Measurements from ENCODE around the gene DISC1.

DISC1 gene

DNA sequence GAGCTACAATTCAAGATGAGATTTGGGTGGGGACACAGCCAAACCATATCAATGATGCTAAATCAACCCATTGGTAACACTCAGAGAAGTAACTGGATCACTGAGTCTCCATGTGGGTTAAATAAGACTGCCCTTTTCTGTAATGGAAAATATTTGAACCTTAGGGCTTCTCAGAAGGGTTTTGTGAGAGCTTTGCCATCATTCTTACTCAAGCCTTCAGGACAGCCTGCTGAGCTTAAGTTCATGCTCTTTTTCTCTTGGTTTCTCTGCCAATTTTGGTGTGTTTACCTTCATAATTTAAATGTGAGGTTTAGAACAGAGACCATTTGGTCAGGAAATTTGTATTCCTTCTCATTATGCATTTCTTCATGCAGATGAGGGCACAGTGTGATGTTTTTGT is 74.7 kb downstream of the DISC1 start:
- H3K9me3 ChIP-seq (ENCODE audit: control insufficient read depth, insufficient read depth, low read length): no peaks in the 10 kb centered on the region
- H3K36me3 ChIP-seq (ENCODE audit: control insufficient read depth, insufficient read depth, low read length): no peaks in the 10 kb centered on the region
- H3K27ac ChIP-seq (ENCODE audit: low read depth, low read length): no peak overlapping the region
- H3K4me3 ChIP-seq (ENCODE audit: low read depth, low read length): no peak overlapping the region
- H3K27me3 ChIP-seq (ENCODE audit: control insufficient read depth, insufficient read depth, low read length): no peaks in the 10 kb centered on the region
- no peak overlapping the region for H3K9ac ChIP-seq (ENCODE audit: low read depth, low read length)
- H3K4me1 ChIP-seq (ENCODE audit: control insufficient read depth, insufficient read depth, low read length): no peaks in the 10 kb centered on the region

DNA sequence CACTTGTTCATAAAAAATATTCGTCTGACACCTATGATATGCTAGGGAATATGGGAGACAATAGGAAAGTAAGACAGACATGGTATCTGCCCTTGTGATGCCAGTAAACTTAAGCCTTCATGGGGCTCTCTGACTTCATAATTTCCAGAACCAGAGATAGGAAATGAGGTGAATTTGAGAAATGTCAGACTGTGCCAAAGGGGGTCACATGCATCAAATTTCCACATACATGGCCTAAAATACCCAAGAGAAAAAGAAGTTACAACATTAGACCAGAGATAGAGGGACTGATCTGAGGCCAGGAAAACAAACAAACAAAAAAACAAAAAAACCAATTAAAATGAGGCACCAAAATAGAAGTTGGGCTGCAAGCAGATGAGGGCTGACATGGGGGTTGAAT is 75.7 kb downstream of the DISC1 start:
- no peaks in the 10 kb centered on the region for H3K4me1 ChIP-seq (ENCODE audit: control insufficient read depth, insufficient read depth, low read length)
- no peak overlapping the region for H3K9ac ChIP-seq (ENCODE audit: low read depth, low read length)
- H3K27me3 ChIP-seq (ENCODE audit: control insufficient read depth, insufficient read depth, low read length): no peaks in the 10 kb centered on the region
- H3K27ac ChIP-seq (ENCODE audit: low read depth, low read length): no peak overlapping the region
- no peaks in the 10 kb centered on the region for H3K9me3 ChIP-seq (ENCODE audit: control insufficient read depth, insufficient read depth, low read length)
- H3K36me3 ChIP-seq (ENCODE audit: control insufficient read depth, insufficient read depth, low read length): no peaks in the 10 kb centered on the region
- no peak overlapping the region for H3K4me3 ChIP-seq (ENCODE audit: low read depth, low read length)

DNA sequence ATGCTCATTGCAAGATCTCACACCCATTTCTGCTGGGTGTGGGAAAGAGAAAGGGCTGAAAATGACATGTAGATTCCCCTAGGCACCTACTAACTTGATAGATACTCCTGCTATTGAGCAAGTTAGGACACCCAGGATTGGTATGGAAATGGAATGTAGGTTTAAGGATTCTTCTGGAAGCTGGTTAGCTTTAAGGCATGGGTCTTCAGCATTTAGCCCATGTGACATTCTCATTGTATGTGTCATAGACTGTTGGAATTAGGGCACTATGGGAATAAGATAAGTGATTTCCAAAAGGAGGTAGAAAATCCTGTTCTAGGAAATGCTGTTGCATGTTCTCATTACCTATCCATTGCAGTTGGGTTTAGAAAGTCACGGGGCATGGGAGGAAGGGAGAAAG is 76.2 kb downstream of the DISC1 start:
- Histone ChIP-seq H3K9ac (ENCODE audit: low read depth, low read length) (no peak overlapping the region), H3K27me3 (ENCODE audit: control insufficient read depth, insufficient read depth, low read length) (no peaks in the 10 kb centered on the region), H3K4me1 (ENCODE audit: control insufficient read depth, insufficient read depth, low read length) (no peaks in the 10 kb centered on the region), H3K4me3 (ENCODE audit: low read depth, low read length) (no peak overlapping the region), H3K36me3 (ENCODE audit: control insufficient read depth, insufficient read depth, low read length) (no peaks in the 10 kb centered on the region), H3K9me3 (ENCODE audit: control insufficient read depth, insufficient read depth, low read length) (no peaks in the 10 kb centered on the region), H3K27ac (ENCODE audit: low read depth, low read length) (no peak overlapping the region)

DNA sequence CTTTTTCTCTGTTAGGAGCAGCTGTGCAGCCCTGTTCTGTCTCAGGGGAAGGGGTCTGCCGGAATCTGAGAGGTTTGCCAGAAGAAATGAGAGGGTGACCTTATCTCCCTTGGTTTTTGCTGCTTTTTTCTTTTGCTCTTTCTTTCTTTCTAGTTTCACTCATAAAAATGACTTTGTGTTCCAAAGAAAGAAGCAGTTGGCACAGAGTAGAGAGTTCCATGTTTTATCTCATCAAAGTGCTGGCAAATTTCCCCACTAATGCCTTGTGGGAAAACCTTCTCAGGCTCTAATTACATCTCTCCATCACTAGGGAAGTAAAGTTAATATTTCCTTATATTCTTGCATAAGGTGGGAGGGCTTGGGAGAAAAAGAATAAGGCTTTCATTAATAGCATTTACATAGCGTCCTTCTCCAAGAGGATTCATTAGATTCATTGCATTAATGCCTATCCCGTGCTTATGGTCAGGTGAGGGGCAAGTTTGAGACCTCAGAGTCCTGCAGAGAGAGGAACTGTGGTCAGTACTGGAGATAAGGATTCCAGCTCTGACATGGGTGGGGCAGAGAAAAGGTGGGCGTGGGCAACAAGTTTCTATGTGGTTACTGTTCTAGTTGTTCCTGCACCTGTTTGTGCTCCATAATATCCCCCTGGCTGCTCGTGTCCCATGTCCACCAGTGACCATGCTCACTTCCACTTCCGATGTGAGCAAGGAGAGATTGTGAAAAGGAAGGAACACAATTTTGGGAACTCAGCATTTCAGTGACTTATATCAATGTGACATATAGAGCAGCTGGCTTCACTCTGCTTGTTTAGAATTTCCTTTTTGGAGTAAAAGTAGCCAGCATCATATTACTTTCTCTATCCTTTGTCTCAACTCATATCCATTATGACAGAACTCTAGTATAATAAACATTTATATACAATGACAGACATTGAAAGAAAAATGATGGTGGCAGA is 79.5 kb downstream of the DISC1 start:
- Histone ChIP-seq H3K27me3 (ENCODE audit: control insufficient read depth, insufficient read depth, low read length) (no peaks in the 10 kb centered on the region), H3K4me3 (ENCODE audit: low read depth, low read length) (no peak overlapping the region), H3K36me3 (ENCODE audit: control insufficient read depth, insufficient read depth, low read length) (no peaks in the 10 kb centered on the region), H3K9me3 (ENCODE audit: control insufficient read depth, insufficient read depth, low read length) (no peaks in the 10 kb centered on the region), H3K4me1 (ENCODE audit: control insufficient read depth, insufficient read depth, low read length) (no peaks in the 10 kb centered on the region), H3K27ac (ENCODE audit: low read depth, low read length) (no peak overlapping the region), H3K9ac (ENCODE audit: low read depth, low read length) (no peak overlapping the region)

DNA sequence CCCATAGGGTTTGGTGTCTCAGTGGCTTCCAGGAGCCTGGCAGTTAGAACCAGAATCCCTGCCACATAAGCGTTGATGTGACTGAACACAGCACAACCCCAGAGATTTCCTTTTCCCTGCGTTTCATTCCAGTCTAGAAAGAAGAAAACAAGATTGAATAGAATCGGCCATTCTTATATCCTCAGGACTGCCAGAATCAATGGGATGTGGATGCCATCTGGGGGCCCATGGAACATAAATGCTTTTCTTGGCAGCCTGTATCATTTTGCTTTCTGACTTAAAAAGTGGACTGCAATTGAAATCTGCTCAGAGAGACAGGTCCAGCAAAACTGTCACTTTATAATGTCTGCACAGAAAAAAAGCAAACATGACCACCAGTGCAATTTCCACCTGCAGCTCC is 80.3 kb downstream of the DISC1 start:
- Histone ChIP-seq H3K27me3 (ENCODE audit: control insufficient read depth, insufficient read depth, low read length) (no peaks in the 10 kb centered on the region), H3K4me1 (ENCODE audit: control insufficient read depth, insufficient read depth, low read length) (no peaks in the 10 kb centered on the region), H3K9me3 (ENCODE audit: control insufficient read depth, insufficient read depth, low read length) (no peaks in the 10 kb centered on the region), H3K9ac (ENCODE audit: low read depth, low read length) (no peak overlapping the region), H3K27ac (ENCODE audit: low read depth, low read length) (no peak overlapping the region), H3K4me3 (ENCODE audit: low read depth, low read length) (no peak overlapping the region), H3K36me3 (ENCODE audit: control insufficient read depth, insufficient read depth, low read length) (no peaks in the 10 kb centered on the region)

DNA sequence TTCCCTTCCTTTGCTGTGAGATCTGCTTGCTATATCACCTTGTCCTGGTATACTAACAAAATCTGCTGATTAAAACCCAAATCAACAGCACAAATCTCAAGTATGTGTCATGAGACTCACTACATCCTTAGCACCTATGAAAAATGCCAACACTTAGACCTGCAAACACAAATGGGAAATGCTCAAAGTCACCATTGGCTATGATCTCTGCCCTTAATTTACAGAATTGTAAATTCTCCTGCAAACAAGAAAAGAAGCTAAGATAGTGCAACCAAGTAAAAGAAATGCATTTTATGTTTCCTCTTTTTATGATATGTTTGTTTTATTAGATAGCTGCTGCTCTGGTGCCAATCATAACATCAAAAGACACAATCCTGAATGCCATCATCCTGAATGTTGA is 80.8 kb downstream of the DISC1 start:
- Histone ChIP-seq H3K27me3 (ENCODE audit: control insufficient read depth, insufficient read depth, low read length) (no peaks in the 10 kb centered on the region), H3K9ac (ENCODE audit: low read depth, low read length) (no peak overlapping the region), H3K4me3 (ENCODE audit: low read depth, low read length) (no peak overlapping the region), H3K27ac (ENCODE audit: low read depth, low read length) (no peak overlapping the region), H3K9me3 (ENCODE audit: control insufficient read depth, insufficient read depth, low read length) (no peaks in the 10 kb centered on the region), H3K36me3 (ENCODE audit: control insufficient read depth, insufficient read depth, low read length) (no peaks in the 10 kb centered on the region), H3K4me1 (ENCODE audit: control insufficient read depth, insufficient read depth, low read length) (no peaks in the 10 kb centered on the region)

DNA sequence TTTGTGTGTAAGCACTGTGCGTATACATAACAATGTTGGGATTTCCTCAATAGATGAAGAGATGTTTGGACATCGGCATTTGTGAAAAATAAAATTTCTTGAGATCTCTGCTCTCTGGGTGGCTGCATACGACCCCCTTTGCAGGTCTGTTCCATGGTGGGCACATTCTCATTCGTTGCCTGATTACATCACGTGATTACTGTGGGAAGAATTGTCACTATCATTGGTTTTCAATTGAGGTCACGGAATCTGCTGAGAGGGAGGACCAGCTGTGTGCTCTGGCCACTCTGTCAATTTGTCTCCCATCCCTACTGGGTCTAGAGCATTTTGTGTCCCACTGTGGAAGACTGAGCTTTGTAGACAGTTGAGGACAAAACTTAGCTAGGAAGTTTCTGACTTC is 81.8 kb downstream of the DISC1 start:
- Histone ChIP-seq H3K4me1 (ENCODE audit: control insufficient read depth, insufficient read depth, low read length) (no peaks in the 10 kb centered on the region), H3K9ac (ENCODE audit: low read depth, low read length) (no peak overlapping the region), H3K9me3 (ENCODE audit: control insufficient read depth, insufficient read depth, low read length) (no peaks in the 10 kb centered on the region), H3K27me3 (ENCODE audit: control insufficient read depth, insufficient read depth, low read length) (no peaks in the 10 kb centered on the region), H3K36me3 (ENCODE audit: control insufficient read depth, insufficient read depth, low read length) (no peaks in the 10 kb centered on the region), H3K27ac (ENCODE audit: low read depth, low read length) (no peak overlapping the region), H3K4me3 (ENCODE audit: low read depth, low read length) (no peak overlapping the region)

DNA sequence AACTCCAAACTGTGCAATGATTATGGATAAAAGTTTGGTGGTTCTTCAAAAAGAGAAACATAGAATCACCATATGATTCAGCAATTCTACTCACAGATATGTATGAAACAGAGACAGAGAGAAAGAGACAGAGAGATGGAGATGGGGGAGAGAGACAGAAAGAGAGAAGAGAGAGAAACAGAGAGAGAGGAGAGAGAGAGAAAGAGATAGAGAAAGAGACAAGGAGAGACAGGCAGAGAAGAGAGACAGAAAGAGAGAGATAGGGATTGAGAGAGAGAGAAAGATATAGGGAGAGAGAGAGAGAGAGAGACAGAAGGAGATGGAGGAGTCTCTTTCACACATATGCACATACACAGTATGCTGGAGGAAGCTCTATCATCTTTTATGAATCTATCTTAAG is 87.8 kb downstream of the DISC1 start:
- no peaks in the 10 kb centered on the region for H3K9me3 ChIP-seq (ENCODE audit: control insufficient read depth, insufficient read depth, low read length)

DNA sequence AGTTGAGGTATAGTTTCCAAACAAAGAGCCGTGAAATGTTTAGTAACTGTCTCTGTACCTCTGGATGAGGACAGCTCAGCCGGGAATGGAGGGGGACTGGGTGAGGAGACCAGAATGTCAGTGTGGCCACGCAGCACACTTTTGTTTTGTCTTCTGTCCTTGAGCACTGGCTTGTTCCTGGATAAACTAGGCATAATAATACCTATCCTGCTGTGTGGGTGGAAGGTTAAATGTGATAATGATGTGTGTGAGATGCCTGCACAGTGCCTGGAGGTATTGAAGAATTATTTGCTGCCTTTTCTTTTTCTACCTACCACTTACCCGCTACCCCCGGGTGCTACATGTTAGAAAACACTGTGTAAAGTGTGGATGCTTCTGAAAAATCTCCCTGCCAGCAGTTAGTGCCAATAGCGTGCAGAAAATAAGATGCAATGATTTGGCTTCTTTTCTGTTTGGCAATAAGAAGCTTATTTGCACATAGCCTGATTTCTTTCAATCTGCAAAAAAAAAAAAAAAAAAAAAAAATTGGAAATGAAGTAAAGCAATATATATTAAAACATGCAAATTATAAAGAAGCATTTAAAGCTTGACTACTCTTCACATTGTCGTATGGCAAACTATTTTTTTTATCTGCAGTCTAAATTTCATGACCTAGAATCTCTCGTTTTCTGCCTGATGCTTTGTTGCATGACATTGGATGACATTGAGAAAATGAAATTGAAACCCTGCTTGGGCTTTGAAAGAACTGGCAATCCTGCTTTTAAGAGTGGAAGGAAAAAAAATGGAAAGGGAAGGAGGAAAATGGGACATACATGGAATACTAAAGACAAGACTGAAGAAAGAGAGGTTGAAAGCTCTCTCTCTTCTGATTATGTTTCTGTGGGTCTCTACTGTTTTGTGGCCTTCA is 89.5 kb downstream of the DISC1 start:
- no peak overlapping the region for H3K9ac ChIP-seq (ENCODE audit: low read depth, low read length)
- no peaks in the 10 kb centered on the region for H3K9me3 ChIP-seq (ENCODE audit: control insufficient read depth, insufficient read depth, low read length)
- no peak overlapping the region for H3K4me3 ChIP-seq (ENCODE audit: low read depth, low read length)
- H3K27me3 ChIP-seq (ENCODE audit: control insufficient read depth, insufficient read depth, low read length): no peaks in the 10 kb centered on the region
- no peak overlapping the region for H3K27ac ChIP-seq (ENCODE audit: low read depth, low read length)
- H3K4me1 ChIP-seq (ENCODE audit: control insufficient read depth, insufficient read depth, low read length): no peaks in the 10 kb centered on the region
- no peaks in the 10 kb centered on the region for H3K36me3 ChIP-seq (ENCODE audit: control insufficient read depth, insufficient read depth, low read length)

More for the DNA sequence above, 87.8 kb downstream of the DISC1 start:
- Histone ChIP-seq H3K27me3 (ENCODE audit: control insufficient read depth, insufficient read depth, low read length) (no peaks in the 10 kb centered on the region), H3K4me1 (ENCODE audit: control insufficient read depth, insufficient read depth, low read length) (no peaks in the 10 kb centered on the region), H3K36me3 (ENCODE audit: control insufficient read depth, insufficient read depth, low read length) (no peaks in the 10 kb centered on the region), H3K4me3 (ENCODE audit: low read depth, low read length) (no peak overlapping the region), H3K27ac (ENCODE audit: low read depth, low read length) (no peak overlapping the region), H3K9ac (ENCODE audit: low read depth, low read length) (no peak overlapping the region)

DNA sequence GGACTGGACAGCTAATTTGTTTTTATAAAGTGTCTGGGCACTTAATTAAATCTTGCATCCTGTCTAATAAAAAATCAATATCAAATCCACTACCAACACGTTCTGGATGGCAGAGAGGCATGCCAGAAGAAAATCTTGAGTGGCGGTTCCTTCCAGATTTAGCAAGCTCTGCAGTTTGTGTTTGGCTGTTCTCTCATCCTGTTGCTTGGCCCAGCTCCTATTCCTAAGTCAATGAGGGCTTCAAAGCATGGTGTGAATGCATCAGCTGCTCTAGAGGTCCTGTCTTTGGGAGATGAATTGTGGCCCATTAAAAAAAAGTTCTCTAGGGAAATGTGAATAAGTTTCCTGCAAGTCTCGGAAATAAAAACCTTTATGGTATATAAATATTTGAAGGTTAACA is 90.3 kb downstream of the DISC1 start:
- Histone ChIP-seq H3K9ac (ENCODE audit: low read depth, low read length) (no peak overlapping the region), H3K9me3 (ENCODE audit: control insufficient read depth, insufficient read depth, low read length) (no peaks in the 10 kb centered on the region), H3K4me3 (ENCODE audit: low read depth, low read length) (no peak overlapping the region), H3K4me1 (ENCODE audit: control insufficient read depth, insufficient read depth, low read length) (no peaks in the 10 kb centered on the region), H3K27me3 (ENCODE audit: control insufficient read depth, insufficient read depth, low read length) (no peaks in the 10 kb centered on the region), H3K27ac (ENCODE audit: low read depth, low read length) (no peak overlapping the region), H3K36me3 (ENCODE audit: control insufficient read depth, insufficient read depth, low read length) (no peaks in the 10 kb centered on the region)
